Esophagus (tissue), 2 donors: Measurements from ENCODE around the gene CACNA2D3. TPM values are rescaled to one million over a fixed set of nuclear protein-coding genes. Genes with fewer than 3 reads are reported as not detected.
"Not testable (repeated sequence)": the region's sequence is repeated elsewhere in the genome, so short reads cannot be mapped to it uniquely, and the experiment has no call there.

Source experiments
- H3K27ac ChIP-seq, 2 donors: one replicate each; pipeline ENCODE4 v1.5.1; 2013; ENCODE audit warnings: low read depth in 2 of 2, mild to moderate bottlenecking in 2 of 2, inconsistent platforms in 1 of 2, low read length in 1 of 2, moderate library complexity in 1 of 2
- H3K27me3 ChIP-seq, 2 donors: one replicate each; pipeline ENCODE4 v1.6.1; 2013; ENCODE audit warnings: low read length in 2 of 2, control low read depth in 1 of 2, mild to moderate bottlenecking in 1 of 2; ENCODE audit not compliant: insufficient read depth in 2 of 2, control insufficient read depth in 1 of 2
- H3K36me3 ChIP-seq, 2 donors: one replicate each; pipeline ENCODE4 v1.6.1; 2013; ENCODE audit warnings: low read length in 1 of 2; ENCODE audit not compliant: control insufficient read depth in 2 of 2, insufficient read depth in 2 of 2
- H3K4me1 ChIP-seq, 2 donors: one replicate each; pipeline ENCODE4 v1.6.1; 2013; ENCODE audit warnings: low read length in 1 of 2; ENCODE audit not compliant: control insufficient read depth in 2 of 2, insufficient read depth in 2 of 2
- H3K4me3 ChIP-seq, 2 donors: one replicate each; pipeline ENCODE4 v1.5.1; 2013; ENCODE audit warnings: low read length in 2 of 2, mild to moderate bottlenecking in 2 of 2, low read depth in 1 of 2, moderate library complexity in 1 of 2
- H3K9me3 ChIP-seq, 2 donors: one replicate each; pipeline ENCODE4 v1.6.1; 2013; ENCODE audit warnings: mild to moderate bottlenecking in 2 of 2, low read depth in 1 of 2, low read length in 1 of 2, moderate library complexity in 1 of 2; ENCODE audit not compliant: control insufficient read depth in 2 of 2, insufficient read depth in 1 of 2
- WGBS, 2 donors: extraction: QIAGEN DNeasy Blood & Tissue Kit; methylation state at CpG; one replicate each; pipeline ENCODE4 v1.1.7; 2013; 5-methylcytosine and 5-hydroxymethylcytosine counted together
- polyA plus RNA-seq, 2 donors: library from polyadenylated mRNA; stranded (reverse); fragments of 200-250 nt; gene quantifications; one replicate each; pipeline ENCODE4 v1.2.3, GENCODE V29; 2013
- donor health status: healthy with polysubstance abuse.
- donor health status: Bipolar disorder and iron deficiency.

The CACNA2D3 gene
- polyA plus RNA-seq, 2 donors, result 1.7 to 1.8 TPM

DNA sequence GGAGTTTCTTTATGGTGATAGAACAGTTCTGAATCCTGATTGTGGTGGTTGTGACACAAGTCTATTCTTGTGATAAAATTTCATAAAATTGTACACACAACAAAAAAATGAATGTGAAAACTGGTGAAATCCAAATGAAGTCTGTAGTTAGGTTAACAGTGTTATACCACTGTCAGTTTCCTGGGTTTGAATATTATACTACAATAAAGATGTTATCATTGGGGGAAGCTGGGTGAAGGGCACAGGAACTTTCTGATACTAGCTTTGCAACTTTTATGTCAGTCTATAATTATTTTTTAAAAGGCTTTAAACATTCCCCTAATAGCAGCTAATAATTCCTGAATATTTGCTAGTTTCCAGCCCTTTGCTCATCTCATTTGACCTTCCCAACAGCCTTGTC, 485.7 kb downstream of the CACNA2D3 start:
- Histone ChIP-seq H3K36me3 (no peaks in the 10 kb centered on the region), H3K27me3 (no peaks in the 10 kb centered on the region), H3K4me1 (no peaks in the 10 kb centered on the region), H3K9me3 (peaks cover 0 to 2% of the 10 kb centered on the region in 2 donors), H3K27ac (no peak overlapping the region), H3K4me3 (no peak overlapping the region)

DNA sequence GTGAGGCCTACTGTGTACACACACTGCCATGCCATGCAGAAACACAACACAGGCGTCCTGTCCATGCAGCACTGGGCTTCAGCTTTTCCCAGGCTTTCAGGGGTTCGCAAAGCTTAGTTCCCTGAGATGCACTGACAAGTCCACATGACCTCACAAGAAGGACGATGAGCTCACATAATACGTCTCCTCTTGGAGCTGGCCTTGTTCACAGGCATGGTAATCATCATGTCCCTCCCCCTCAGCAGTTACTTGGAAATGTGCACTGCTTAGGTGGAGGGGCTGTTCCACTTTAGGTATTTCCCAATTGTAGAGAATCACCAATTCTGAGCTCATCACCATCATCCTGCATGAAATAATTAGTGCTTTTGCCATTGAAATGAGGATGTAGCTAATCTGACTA, 496.7 kb downstream of the CACNA2D3 start:
- Histone ChIP-seq H3K4me3 (no peak overlapping the region), H3K27me3 (no peaks in the 10 kb centered on the region), H3K4me1 (no peaks in the 10 kb centered on the region), H3K36me3 (no peaks in the 10 kb centered on the region), H3K27ac (no peak overlapping the region), H3K9me3 (no peaks in the 10 kb centered on the region)
- 87 to 88% methylated on average over 4 of the region's 4 CpGs for WGBS, 2 donors

DNA sequence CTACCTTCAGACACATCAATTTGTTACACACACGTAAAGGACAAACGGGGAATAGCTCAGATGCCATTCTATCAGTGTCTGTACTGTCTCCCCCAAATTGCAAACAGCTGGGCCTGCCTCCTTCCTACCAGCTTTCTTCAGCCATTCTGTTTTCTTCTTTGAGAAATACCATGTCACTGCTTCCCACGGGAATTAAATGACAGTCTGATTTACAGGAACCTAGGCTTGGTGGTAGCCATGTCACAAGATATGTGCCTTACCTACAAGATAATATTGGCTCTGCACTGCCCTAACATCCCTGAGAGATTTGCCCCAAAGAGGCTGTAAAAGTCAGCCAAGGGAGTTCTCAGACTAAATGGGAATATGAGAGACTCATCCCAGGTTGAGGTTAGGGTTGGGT, 497.2 kb downstream of the CACNA2D3 start:
- H3K27me3 ChIP-seq, result no peaks in the 10 kb centered on the region
- H3K4me3 ChIP-seq, result no peak overlapping the region
- H3K9me3 ChIP-seq, result no peaks in the 10 kb centered on the region
- 68 to 82% methylated on average over 3 of the region's 3 CpGs for WGBS, 2 donors
- no peaks in the 10 kb centered on the region for H3K4me1 ChIP-seq
- H3K27ac ChIP-seq, result no peak overlapping the region
- H3K36me3 ChIP-seq, result no peaks in the 10 kb centered on the region

DNA sequence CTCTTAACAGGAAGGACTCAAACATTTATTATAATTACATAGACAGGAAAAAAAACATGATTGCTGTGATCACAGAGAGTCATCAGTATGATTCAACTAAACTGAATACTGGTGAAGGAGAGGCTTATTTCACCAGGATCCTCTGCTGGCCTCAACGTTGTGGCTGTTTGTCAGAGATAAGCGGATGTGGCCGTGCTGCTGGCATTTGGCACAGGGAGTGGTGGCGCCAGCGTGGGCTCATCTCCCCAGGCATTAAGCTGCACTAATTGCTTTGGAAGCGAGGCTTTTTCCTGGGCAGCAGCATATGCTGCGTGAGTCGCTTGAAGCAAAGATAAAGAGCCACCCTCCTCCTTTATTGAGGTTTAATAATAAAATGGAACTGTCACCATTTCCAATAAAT, 498.8 kb downstream of the CACNA2D3 start:
- H3K27me3 ChIP-seq, result no peaks in the 10 kb centered on the region
- no peak overlapping the region for H3K4me3 ChIP-seq
- H3K4me1 ChIP-seq, result peaks cover 0 to 2% of the 10 kb centered on the region in 2 donors
- H3K27ac ChIP-seq, result no peak overlapping the region
- H3K9me3 ChIP-seq, result no peaks in the 10 kb centered on the region
- H3K36me3 ChIP-seq, result no peaks in the 10 kb centered on the region
- 71 to 72% methylated on average over 8 of the region's 8 CpGs for WGBS, 2 donors

DNA sequence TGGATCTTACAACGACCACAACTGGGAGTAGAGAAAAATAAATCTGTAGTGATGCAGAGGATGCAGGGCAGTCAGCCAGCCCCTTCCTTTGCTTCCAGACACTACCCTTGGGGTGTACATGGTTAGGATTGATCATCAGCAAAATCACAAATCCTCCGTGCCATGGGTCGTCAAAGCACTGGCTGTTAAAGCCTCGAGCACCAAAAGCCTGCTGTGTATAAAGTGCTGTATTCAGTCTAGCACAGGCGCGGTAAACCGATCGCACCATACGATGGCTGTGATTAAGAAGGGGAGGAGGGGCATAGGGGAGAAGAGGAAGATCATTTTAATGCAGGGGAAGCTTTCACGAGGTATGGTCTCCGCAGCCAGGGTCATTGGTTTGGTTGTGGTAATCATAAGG, 500.3 kb downstream of the CACNA2D3 start:
- Histone ChIP-seq H3K9me3 (no peaks in the 10 kb centered on the region), H3K36me3 (no peaks in the 10 kb centered on the region), H3K4me1 (peaks cover 0 to 2% of the 10 kb centered on the region in 2 donors), H3K27ac (no peak overlapping the region), H3K4me3 (no peak overlapping the region), H3K27me3 (no peaks in the 10 kb centered on the region)
- 84 to 85% methylated on average over 11 of the region's 11 CpGs for WGBS, 2 donors

DNA sequence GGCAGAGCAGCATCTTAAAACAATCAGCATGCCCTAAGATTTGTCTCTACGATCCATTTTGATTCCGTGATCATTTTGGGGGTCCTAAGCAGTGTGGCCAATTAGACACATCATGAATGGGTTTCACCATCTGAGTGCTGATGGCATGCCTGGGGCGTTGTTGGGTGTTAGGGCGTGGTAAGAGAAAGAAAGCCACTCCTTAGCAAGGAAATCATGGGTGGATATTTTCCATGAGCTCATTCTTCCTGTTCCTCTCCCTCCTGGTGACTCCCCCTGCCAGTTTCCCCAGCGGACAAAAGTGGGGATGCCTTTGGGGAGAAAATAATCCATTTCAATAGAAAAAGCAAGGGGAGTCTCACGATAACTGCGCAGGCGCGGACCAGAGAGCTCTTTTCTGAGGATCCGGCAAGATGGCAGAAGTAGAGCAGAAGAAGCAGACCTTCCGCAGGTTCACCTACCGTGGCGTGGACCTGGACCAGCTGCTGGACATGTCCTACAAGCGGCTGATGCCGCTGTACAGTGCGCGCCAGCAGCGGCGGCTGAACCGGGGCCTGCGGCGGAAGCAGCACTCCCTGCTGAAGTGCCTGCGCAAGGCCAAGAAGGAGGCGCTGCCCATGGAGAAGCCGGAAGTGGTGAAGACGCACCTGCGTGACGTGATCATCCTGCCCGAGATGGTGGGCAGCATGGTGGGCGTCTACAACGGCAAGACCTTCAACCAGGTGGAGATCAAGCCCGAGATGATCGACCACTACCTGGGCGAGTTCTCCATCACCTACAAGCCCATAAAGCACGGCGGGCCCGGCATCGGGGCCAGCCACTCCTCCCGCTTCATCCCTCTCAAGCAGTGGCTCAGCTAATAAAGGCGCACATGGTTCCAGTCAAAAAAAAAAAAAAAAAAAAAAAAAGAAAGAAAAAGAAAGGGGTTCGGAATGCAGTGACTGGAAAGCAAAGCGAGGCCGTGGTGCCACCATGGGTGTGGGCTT, 503.7 kb downstream of the CACNA2D3 start:
- 93% methylated on average over 43 of the region's 43 CpGs for WGBS, 2 donors

DNA sequence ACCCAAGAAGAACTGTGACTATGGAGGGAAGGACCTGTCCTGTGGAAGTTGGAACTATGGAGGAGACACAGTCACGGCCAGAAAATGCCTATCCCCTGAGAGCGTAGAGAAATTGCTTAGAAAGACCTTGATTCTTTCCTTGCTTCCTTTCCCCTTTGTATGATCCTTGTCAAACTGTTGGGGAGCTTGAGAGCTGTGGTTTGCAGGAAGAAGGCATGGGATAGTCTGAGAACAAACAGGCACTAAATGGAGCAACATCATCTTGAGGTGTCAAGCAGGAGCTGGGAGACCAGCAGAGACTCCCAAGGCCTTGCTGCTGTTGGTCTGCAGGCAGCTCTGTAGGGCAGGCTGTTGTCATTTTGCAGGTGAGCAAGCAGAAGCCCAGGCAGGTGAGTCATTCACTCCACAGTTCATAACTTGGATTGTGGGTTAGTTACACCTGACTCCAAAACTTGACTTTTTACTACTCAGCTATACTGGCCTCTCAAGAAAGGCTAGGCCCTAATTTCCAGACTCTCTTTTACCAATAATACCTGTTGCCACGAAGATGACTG, 506.6 kb downstream of the CACNA2D3 start:
- H3K9me3 ChIP-seq, result no peaks in the 10 kb centered on the region
- no peaks in the 10 kb centered on the region for H3K27me3 ChIP-seq
- WGBS, 2 donors, result 72 to 74% methylated on average over 3 of the region's 3 CpGs
- H3K36me3 ChIP-seq, result no peaks in the 10 kb centered on the region
- H3K4me1 ChIP-seq, result peaks cover 0 to 2% of the 10 kb centered on the region in 2 donors
- no peak overlapping the region for H3K4me3 ChIP-seq
- peak overlapping the region in 1 of 2 donors; percentile 8 for H3K27ac ChIP-seq

More for the DNA sequence above, 503.7 kb downstream of the CACNA2D3 start:
- peaks cover 0 to 2% of the 10 kb centered on the region in 2 donors for H3K4me1 ChIP-seq
- H3K36me3 ChIP-seq, result no peaks in the 10 kb centered on the region
- H3K27ac ChIP-seq, result no peak overlapping the region
- no peaks in the 10 kb centered on the region for H3K27me3 ChIP-seq
- H3K4me3 ChIP-seq, result no peak overlapping the region
- no peaks in the 10 kb centered on the region for H3K9me3 ChIP-seq

DNA sequence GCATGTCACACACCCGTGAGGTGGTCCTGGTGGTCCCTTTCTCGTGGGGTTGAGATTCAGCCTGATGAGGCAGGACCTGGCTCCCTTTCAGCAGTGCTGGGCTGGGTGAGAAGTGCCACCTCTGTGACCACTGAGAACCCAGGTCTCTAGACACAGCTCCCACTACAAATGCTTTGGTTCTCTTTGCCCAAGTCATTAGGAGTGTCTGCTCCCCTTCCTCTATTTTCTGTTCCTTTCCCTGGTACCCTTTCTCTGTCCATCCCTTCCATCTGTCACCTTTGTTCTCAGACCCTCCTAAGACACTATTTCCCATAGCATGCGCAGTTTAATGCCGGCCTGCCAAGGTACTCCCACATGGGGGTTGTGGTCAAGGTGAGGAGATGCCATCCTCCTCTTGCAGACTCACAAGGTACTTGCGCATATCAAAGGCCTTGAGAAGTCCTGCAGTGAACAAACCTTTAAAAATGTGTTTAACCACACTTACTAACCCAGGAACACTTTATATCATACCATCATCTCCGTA, 507.8 kb downstream of the CACNA2D3 start:
- no peaks in the 10 kb centered on the region for H3K9me3 ChIP-seq
- WGBS, 2 donors, result 75 to 80% methylated on average over 6 of the region's 6 CpGs
- no peaks in the 10 kb centered on the region for H3K36me3 ChIP-seq
- H3K4me3 ChIP-seq, result no peak overlapping the region
- peaks cover 0 to 2% of the 10 kb centered on the region in 2 donors for H3K4me1 ChIP-seq
- H3K27me3 ChIP-seq, result no peaks in the 10 kb centered on the region
- no peak overlapping the region for H3K27ac ChIP-seq

DNA sequence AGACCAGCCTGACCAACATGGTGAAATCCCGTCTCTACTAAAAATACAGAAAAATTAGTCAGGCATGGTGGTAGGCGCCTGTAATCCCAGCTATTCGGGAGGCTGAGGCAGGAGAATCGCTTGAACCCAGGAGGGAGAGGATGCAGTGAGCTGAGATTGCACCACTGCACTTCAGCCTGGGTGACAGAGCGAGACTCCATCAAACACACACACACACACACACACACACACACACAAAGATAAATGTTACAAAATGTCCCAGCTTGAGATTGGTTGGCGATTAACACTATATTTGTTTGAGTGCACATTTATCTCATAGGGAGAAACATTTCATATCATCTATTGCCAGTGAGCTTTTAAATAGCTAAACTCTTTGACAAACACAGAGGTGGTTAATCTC, 508.6 kb downstream of the CACNA2D3 start:
- H3K9me3 ChIP-seq, H3K4me1 ChIP-seq, H3K36me3 ChIP-seq, H3K27ac ChIP-seq, H3K27me3 ChIP-seq, H3K4me3 ChIP-seq: not testable (repeated sequence)
- 92 to 95% methylated on average over 6 of the region's 6 CpGs for WGBS, 2 donors
